ENCODE measurements around the gene NKD2. TPM values are rescaled to one million over a fixed set of nuclear protein-coding genes. Genes with fewer than 3 reads are reported as not detected.

NKD2 gene
- total and polyA plus RNA-seq, 3 donors from 2014 or later = 16.5 to 42.1 (median 31.6) TPM

DNA sequence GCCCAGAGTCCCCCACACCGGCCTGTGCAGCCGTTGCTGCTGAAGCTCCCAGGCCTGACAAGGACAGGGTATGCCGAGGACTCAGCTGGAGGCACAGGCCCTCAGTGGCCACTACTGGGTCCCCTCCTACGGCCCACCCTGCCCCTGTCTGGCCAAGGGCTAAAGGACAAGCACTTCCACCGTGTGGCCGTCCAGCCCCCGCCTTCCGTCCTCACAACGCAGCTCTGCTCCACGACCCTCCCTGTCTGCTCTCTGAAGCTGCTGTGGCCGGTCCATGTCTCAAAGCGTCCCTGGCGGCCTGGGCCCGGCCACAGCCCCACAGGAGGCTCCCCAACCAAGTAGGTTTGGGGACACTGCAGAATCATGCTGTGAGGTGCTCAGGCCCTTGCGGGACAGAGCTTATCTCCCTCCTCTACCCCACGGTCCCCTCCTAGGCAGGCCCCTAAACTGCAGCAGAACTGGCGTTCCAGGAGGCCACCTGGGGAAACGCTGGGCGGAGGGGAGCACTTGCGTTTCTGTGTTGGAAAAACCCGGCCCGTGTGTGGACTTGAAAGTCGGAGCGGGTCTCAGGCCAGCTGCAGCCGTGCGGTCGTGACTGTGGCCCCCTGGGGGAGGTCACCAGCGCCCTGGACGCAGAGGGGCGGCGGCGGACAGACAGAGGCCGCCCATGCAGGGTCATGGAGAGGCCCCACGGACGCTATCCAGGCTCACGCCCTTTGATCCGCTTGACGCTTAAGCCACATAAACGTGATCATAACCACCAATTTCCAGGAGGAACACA lies 45.6 kb downstream of the NKD2 start:
- no peak for TF ChIP-seq POLR2A (IDR thresholded peaks at IDR 0.05)
- TF ChIP-seq, protein P1, sequence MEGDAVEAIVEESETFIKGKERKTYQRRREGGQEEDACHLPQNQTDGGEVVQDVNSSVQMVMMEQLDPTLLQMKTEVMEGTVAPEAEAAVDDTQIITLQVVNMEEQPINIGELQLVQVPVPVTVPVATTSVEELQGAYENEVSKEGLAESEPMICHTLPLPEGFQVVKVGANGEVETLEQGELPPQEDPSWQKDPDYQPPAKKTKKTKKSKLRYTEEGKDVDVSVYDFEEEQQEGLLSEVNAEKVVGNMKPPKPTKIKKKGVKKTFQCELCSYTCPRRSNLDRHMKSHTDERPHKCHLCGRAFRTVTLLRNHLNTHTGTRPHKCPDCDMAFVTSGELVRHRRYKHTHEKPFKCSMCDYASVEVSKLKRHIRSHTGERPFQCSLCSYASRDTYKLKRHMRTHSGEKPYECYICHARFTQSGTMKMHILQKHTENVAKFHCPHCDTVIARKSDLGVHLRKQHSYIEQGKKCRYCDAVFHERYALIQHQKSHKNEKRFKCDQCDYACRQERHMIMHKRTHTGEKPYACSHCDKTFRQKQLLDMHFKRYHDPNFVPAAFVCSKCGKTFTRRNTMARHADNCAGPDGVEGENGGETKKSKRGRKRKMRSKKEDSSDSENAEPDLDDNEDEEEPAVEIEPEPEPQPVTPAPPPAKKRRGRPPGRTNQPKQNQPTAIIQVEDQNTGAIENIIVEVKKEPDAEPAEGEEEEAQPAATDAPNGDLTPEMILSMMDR (IDR thresholded peaks at IDR 0.05) = no peak
- 88 to 90% methylated on average over 34 to 39 of the region's 39 CpGs for WGBS, 2 donors
- intact Hi-C loops (cut with DNase I; ENCODE audit: low total_unique reads) = no loop called here
- Histone ChIP-seq H3K4me1 (no peaks in the 10 kb centered on the region), H3K36me3 (ENCODE audit: low read depth, missing control alignments) (no peaks in the 10 kb centered on the region), H3K27me3 (no peaks in the 10 kb centered on the region), H3K4me3 (no peak overlapping the region), H3K27ac (no peak overlapping the region), H3K9me3 (no peaks in the 10 kb centered on the region)
- DNase-seq = no peak

DNA sequence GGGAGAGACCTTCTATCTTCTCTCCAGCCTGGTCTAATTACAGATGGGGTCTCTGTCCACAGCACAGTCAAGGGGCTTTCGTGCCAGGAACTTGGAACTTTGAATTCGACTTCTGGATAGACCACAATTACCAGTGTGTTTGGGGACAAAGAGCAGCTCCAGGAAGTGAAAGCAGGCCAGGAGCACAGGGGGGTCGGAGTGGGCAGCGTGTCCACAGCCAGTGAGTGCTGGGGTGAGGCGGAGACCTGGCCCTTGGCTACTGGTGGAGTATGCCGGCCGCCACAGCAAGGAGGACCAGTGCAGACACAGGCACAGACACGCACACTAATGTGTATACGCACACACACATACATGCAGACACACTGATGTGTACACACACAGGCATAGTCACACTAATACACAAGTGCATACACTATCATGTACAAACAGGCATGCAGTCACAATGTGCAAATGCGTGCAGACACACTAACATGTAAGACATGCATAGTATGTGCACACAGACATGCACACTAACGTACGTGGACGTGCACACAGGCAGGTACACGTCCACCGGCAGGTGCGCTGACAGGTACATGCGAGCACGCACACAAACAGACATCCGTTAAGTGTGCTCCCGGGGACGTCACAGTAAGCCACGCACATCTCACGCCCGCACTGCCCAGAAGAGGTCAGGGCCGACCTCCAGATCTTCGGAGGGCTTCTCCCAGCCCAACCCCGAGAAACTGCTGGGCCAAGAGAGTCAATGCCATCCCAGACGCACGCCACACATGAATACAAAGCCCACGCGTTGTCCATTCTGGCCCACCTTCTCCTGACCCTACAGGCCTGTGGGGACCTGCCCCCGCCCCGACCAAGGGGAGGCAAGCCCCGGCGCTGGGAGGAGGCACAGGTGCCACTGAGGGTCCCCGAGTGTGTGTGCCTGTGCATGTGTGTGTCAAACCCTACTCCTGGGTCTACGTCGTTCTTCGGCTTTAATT lies 46.5 kb downstream of the NKD2 start:
- no peaks in the 10 kb centered on the region for H3K36me3 ChIP-seq (ENCODE audit: low read depth, missing control alignments)
- H3K27me3 ChIP-seq = no peaks in the 10 kb centered on the region
- H3K4me3 ChIP-seq = no peak overlapping the region
- no peaks in the 10 kb centered on the region for H3K4me1 ChIP-seq
- intact Hi-C loops (cut with DNase I; ENCODE audit: low total_unique reads) = no loop called here
- WGBS, 2 donors = 90 to 91% methylated on average over 38 to 39 of the region's 39 CpGs
- TF ChIP-seq, protein P1 (IDR thresholded peaks at IDR 0.05) = no peak
- no peak for TF ChIP-seq POLR2A (IDR thresholded peaks at IDR 0.05)
- H3K27ac ChIP-seq = no peak overlapping the region
- DNase-seq = no peak
- H3K9me3 ChIP-seq = no peaks in the 10 kb centered on the region

GRCh38 chr5:1055896-1056610 lies 47.5 kb downstream of the NKD2 start:
- TF ChIP-seq, protein P1 (IDR thresholded peaks at IDR 0.05) = no peak
- TF ChIP-seq POLR2A (IDR thresholded peaks at IDR 0.05) = no peak
- H3K27ac ChIP-seq = no peak overlapping the region
- no peaks in the 10 kb centered on the region for H3K4me1 ChIP-seq
- no peaks in the 10 kb centered on the region for H3K36me3 ChIP-seq (ENCODE audit: low read depth, missing control alignments)
- intact Hi-C loops (cut with DNase I; ENCODE audit: low total_unique reads) = no loop called here
- no peak for DNase-seq
- no peaks in the 10 kb centered on the region for H3K9me3 ChIP-seq
- 91 to 95% methylated on average over 21 to 39 of the region's 39 CpGs for WGBS, 2 donors
- no peak overlapping the region for H3K4me3 ChIP-seq
- H3K27me3 ChIP-seq = no peaks in the 10 kb centered on the region

GRCh38 chr5:1056611-1057484 lies 48.2 kb downstream of the NKD2 start:
- intact Hi-C loops (cut with DNase I; ENCODE audit: low total_unique reads) = no loop called here
- Histone ChIP-seq H3K36me3 (ENCODE audit: low read depth, missing control alignments) (no peaks in the 10 kb centered on the region), H3K27ac (no peak overlapping the region), H3K4me3 (no peak overlapping the region), H3K9me3 (no peaks in the 10 kb centered on the region), H3K4me1 (no peaks in the 10 kb centered on the region), H3K27me3 (no peaks in the 10 kb centered on the region)
- 83 to 100% methylated on average over 2 to 25 of the region's 27 CpGs for WGBS, 2 donors
- no peak for DNase-seq
- TF ChIP-seq, protein P1 (IDR thresholded peaks at IDR 0.05) = no peak
- no peak for TF ChIP-seq POLR2A (IDR thresholded peaks at IDR 0.05)

Data from testis (tissue), 3 donors.